Measurements from ENCODE around the gene STX10. TPM values are rescaled to one million over a fixed set of nuclear protein-coding genes. Genes with fewer than 3 reads are reported as not detected.

The STX10 gene
- total RNA-seq, 2 donors from 2014 or later, result 31.4 to 39.0 TPM

GRCh38 chr19:13104848-13105711 lies 45.1 kb downstream of the STX10 start:
- intact Hi-C loops (cut with DNase I), result no loop called here
- DNase-seq (ENCODE audit: low spot score), result peak; percentile 82

- intact Hi-C loops (cut with DNase I), result no loop called here
- DNase-seq (ENCODE audit: low spot score), result peak; percentile 92
These were observed 45.8 kb downstream of the STX10 start for GRCh38 chr19:13104360-13104847.

- intact Hi-C loops (cut with DNase I), result no loop called here
- peak; percentile 30 for DNase-seq (ENCODE audit: low spot score)
These were observed 46.4 kb downstream of the STX10 start for GRCh38 chr19:13103581-13104359.

DNA sequence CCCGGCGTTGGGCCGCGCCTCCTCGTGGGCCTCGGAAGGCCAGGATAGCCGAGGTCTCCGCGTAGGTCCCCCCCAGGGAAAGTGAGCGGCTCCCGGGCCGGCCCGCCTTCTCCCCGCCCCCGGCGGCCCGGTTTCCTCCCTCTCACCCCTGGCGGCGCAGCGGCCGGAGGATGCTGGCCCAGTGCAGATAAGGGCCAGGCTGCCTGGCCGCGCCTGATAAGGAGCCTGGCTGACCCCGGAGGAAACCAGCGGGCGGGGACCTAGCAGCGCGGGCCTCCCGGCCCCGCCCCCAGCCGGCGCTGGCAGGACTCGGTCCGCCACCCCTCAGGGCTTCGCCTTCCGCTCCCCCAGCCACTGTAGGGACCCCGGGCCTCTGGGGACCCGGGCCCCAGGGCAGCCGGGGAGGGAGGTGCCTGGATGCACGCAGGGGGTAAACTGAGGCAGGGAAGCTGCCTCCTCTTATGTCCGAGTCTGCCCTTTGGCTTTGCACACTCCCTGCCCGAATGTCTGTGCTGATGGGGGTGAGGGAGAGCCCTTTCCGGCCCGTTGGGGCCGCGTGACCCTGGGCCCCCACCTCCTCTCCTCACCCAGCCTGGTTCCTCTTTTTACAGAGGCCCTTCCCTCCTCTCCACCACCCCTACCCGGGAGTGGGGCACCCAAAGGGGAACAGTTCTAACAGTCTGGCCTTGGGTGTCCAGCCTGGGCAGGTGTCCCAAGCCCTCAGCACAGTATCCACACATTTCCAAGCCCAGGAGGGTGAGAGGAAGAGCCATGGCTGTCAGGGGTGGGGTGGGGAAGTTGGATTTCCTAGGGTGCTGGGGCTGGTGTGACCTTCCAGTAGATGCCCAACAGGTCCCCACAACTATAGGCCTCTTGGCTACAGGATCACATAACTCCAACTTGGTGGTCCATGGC lies 47.3 kb downstream of the STX10 start, which contains the start of gene LYL1:
TSS of gene LYL1 (minus strand) at position 193 of the 915 bp plus-strand sequence. CDS start 1,687 bp downstream, outside the sequence.
- peak; percentile 94 for DNase-seq (ENCODE audit: low spot score)
- intact Hi-C loops (cut with DNase I), result no loop called here

DNA sequence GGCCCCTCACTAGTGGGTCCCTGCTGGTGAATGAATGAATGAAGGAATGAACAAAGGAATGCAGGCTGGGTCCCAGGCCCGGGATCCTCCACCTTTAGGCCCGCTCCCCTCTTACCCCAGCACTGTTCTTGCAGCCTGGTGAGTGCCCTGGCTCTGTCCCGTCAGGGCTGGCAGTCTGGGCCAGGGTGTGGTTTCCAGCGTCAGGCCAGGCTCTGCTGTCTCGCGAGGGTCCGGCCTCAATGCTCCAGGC lies 47.8 kb downstream of the STX10 start:
- DNase-seq (ENCODE audit: low spot score), result no peak
- intact Hi-C loops (cut with DNase I), result no loop called here

GRCh38 chr19:13101590-13102415 lies 48.4 kb downstream of the STX10 start:
- DNase-seq (ENCODE audit: low spot score), result peak; percentile 67
- intact Hi-C loops (cut with DNase I), result no loop called here

DNA sequence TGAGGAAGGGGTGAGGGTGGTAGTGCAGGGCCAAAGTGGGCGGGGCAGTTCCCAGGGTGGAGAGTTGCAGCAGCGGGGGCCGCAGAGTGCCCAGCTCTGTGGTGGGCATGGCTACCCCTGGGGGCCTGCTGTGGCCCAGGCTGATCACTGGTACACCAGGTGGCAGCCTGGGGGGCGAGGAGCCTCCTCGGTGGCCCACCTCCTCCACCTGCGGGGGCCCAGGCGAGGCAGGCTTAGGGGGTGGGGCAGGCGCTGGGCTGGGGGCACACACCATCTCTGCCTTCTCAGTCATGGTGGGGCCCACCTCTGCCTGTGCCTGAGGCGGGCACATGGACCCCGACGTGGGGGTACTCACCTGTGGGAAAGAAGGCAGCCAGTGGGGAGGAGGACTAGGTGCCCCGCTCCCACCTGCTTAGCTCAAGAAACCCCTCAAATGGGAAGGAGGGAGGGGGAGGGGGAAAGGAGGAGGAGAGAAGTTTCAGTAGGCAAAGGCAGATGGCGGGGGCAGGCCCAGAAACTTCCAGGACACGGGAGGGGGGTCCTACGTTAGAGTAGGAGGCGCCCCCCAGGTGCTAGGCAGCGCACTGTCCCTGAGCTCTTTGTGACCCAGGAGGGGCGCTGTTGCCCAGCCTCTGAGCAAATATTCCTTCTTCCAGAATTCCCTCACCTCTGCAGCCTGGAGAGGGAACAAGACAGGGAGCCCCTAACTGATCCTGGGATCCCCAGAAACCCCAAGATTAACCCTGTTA lies 49.2 kb downstream of the STX10 start:
- peak; percentile 80 for DNase-seq (ENCODE audit: low spot score)
- intact Hi-C loops (cut with DNase I), result no loop called here

DNA sequence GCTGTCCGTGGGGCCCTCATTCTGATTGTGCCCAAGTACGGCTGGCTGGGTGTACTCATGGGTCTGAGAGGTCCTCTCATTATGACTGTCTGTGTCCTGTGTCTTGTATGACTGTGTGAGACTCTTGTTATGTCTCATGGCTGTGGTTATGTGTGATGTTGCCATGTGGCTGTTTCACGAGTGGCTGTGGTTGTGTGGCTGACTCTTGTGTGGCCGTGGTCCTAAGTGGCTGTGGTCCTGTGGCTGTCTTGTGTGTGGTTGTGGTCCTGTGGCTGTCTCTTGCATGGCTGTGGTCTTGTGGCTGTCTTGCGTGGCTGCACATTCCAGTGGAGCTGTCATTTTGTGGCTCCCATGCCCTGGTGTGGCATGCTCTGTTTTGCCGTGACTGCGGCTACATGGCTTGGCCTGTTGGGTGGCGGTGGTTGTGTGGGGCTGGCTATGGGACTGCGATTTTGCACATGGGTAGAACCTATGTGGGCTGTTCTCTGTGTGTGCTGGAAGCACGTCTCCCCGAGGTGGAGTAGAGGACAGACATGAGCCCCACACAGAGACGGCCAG lies 50.1 kb downstream of the STX10 start:
- intact Hi-C loops (cut with DNase I), result no loop called here

DNA sequence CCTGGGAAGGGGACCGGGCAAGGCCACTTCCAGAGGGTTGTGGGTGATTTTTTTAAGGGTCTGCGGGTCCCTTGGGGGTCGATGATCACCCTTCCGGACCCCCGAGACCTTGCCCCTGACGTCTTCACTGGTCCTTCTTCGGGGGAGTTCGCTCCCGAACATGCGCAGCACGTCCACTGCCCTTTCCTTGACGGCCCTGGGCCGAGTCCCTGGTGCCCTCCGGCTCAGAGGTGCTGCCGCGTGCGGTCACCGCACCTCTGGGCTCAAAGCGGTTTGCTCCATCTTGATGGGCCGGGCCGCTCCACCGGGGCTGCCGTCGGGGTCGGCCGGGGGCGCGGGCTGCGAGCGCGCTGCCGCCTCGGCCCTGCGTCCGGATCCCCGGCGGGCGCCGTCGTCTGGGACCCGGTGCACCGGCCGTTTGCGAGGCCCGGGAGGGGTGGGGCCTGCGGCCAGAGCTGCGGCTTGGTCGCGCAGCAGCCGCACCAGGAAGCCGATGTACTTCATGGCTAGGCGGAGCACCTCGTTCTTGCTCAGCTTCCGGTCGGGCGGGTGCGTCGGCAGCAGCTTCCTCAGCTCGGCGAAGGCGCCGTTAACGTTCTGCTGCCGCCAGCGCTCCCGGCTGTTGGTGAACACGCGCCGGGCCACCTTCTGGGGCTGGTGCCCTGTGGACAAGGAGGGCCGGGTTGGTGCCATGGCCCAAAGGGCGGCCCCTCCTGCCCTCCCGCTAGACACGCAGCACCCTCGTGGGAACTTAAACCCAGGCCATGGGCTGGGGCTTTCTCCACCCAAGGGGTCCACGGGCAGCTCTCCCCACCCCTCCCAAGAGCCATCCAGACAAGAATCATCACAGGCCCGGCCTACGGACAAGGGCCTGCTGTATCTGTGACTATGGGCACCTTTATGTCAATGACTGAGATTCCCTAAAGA lies 50.8 kb downstream of the STX10 start:
- intact Hi-C loops (cut with DNase I), result loop anchor here in 1 of 2 donors (5.0 to 10.0 kb wide), 3 partner anchors 85 to 542 kb away; no protein-coding TSS in a partner anchor
- DNase-seq (ENCODE audit: low spot score), result peak; percentile 94

More for the DNA sequence above, 50.1 kb downstream of the STX10 start:
- no peak for DNase-seq (ENCODE audit: low spot score)

GRCh38 chr19:13098277-13099072 lies 51.7 kb downstream of the STX10 start:
- no peak for DNase-seq (ENCODE audit: low spot score)
- intact Hi-C loops (cut with DNase I), result loop anchor here in 1 of 2 donors (5.0 to 10.0 kb wide), 3 partner anchors 84 to 541 kb away; no protein-coding TSS in a partner anchor

- DNase-seq (ENCODE audit: low spot score), result peak; percentile 91
- intact Hi-C loops (cut with DNase I), result loop anchor here in 1 of 2 donors (5.0 to 10.0 kb wide), 3 partner anchors 83 to 540 kb away; no protein-coding TSS in a partner anchor
These were observed 52.5 kb downstream of the STX10 start for GRCh38 chr19:13097463-13098258.

- DNase-seq (ENCODE audit: low spot score), result no peak
- intact Hi-C loops (cut with DNase I), result loop anchor here in 1 of 2 donors (5.0 to 10.0 kb wide), 3 partner anchors 82 to 540 kb away; no protein-coding TSS in a partner anchor
These were observed 53.1 kb downstream of the STX10 start for GRCh38 chr19:13097033-13097462.

DNA sequence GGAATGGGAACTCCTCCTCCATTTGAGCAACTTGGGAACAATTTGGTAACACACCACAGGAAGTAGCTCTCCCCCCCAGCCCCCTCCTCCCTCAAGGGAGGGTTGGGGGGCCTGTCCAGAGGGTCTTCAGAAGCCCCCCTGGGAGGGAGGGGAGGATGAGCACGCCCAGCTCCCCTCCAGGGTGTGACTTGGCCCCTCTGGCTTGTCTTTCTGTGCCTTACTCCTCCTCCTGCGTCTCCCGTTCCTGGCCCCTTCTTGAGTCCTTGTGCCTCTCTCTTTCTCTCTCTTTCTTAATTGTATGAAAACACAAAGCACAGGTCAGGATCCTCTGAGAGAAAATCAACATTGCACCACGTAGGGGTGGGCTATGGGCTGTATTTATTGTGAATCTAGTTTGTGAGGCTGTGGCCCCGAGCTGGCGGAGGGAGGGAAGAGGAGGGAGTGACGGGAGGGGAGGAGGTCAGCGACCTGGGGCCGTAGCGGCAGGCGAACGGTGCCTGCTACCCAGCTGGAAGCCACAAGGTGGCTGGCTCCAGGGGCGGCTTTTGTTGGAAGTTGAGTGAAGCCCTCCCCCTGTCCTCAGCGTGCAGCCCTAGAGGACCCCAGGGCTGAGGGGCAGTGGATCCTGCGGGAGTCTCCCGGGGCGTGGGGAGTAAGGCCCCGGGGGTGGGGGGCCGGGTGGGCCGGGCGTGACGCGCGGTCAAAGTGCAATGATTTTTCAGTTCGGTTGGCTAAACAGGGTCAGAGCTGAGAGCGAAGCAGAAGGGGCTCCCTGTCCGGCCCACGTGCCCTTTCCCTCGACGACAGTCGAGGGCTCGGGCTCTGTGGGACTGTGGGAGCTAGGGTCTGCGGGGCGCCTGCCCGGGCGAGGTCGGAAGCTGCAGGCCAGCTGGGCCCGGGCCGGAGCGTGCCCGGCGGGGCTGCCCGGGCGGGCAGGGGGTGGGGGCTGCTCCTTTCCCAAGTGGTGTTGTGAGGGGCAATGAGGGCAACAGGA lies 53.9 kb downstream of the STX10 start:
- intact Hi-C loops (cut with DNase I), result loop anchor here (2.0 to 10.0 kb wide), 4 partner anchors 81 to 539 kb away; no protein-coding TSS in a partner anchor
- DNase-seq (ENCODE audit: low spot score), result no peak

Measured in posterior vena cava (tissue), 2 donors.